Measurements from ENCODE around the gene DGKB. TPM values are rescaled to one million over a fixed set of nuclear protein-coding genes. Genes with fewer than 3 reads are reported as not detected.

DGKB gene
- total RNA-seq, result 0.35 TPM
- long read RNA-seq, result 0 reads

DNA sequence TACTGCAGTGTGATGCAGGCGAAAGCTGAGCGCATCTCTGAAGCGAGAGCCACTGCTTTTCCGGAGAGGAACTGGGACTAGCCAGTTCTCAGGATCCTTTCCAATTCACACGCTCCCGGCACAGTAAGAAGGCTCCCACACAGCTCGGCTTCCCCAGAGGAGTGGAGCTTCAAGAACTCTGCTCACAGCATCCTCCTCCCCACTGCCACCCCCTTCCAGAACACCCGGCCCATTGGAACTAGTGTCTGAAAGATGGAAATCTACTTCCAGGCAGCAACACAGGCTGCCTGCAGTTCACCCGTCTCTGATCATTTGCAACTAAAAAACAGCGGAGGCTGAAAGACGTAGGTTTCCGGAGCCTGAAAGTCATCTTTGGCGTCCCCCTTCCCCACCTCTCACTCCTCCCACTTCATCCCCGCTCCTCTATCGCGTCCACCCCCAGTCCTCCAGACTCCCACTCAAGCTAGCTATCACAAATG is at the start of gene DGKB:
DGKB (minus strand) TSS at position 163 of the 479 bp plus-strand sequence.
- no peak for DNase-seq (ENCODE audit: low spot score)

DNA sequence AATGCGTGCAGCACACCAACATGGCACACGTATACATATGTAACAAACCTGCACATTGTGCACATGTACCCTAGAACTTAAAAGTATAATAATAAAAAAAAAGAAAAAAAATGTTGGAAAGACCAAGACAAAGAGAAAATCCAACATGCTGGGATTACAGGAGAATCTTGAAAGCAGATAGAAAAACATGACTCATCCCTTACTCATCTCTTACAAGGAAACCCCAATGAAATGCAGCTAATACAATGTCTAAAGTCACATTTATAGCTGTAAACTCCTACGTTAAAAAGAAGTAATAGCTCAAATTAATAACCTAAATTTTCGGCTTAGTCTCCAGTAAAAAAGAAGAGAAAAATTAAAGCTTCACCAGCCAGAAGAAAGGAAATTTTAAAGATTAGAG is 47.5 kb upstream of the DGKB start:
- DNase-seq (ENCODE audit: low spot score), result no peak

DNA sequence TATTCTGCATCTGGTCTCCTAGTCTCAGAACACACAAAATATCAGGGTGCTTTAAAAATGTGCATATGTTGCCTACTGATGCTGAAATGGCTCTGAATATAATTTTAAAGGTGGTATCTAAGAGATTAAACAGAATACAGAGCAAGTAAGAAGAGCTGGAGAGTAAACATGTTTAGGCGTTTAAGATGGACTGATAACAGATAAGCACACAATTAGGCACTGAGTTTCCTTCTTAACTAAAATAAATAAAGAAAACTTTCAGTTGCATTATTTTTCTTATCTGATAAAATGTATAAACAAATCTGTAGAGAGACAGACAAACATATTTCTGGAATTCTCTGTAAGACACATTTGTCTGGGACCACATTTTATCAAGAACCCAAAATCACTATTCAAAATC is 35.6 kb upstream of the DGKB start:
- no peak for DNase-seq (ENCODE audit: low spot score)

- DNase-seq (ENCODE audit: low spot score), result no peak
Observed at GRCh38 chr7:14937581-14937980, 35.0 kb upstream of the DGKB start.

GRCh38 chr7:14936554-14936953 is 34.0 kb upstream of the DGKB start:
- no peak for DNase-seq (ENCODE audit: low spot score)

DNA sequence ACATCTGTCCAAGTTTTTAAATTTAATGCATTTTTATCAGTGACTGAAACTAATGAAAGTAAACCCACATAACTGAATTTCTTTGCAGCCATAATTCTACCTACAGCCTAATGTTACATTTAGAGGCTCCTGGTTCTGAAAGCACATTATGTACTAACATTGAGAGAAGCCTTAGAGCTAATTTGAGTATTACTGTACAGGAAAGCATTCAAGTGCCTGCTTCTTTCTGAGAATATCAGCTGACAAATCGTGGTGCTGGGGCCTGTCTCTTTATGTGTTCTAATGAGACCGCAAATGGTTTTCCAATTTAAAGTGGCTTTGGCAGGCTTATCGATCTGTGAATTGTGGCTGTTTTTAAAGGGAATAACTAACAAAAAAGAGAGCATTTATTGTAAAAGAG is 32.3 kb upstream of the DGKB start:
- no peak for DNase-seq (ENCODE audit: low spot score)

DNA sequence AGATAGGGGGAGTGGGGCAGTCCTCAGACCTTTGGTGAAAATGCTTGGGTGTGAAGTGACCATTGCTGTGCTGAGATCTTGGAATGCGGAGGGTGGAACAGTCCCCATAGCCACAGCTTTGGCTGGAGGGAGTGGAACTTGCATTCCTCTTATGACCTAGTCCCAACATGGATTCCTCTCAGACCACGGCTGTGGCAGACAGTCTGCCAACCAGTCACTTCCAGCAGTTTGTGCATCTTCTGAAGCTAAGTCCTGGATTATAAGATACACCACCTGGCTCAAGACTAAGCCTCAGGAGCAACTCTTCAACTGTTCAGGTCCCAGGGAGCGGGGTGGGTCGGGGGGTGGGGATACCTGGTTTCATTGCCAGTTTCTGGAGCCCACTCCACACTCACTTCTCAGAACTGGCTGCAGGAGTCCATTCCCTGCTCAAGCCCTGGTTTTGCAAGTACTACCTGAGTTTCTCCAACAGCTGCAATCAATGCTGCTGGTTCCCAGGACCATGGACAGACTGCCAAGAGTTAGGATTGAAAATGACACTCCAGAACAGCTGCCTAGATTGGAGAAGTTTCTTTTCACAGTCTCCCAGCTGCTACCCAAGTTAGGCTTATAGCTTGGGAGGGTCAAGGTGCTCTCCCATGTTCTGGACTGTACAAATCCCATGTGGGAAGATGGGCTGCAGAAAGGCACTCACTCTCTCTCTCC is 29.1 kb upstream of the DGKB start:
- DNase-seq (ENCODE audit: low spot score), result no peak

DNA sequence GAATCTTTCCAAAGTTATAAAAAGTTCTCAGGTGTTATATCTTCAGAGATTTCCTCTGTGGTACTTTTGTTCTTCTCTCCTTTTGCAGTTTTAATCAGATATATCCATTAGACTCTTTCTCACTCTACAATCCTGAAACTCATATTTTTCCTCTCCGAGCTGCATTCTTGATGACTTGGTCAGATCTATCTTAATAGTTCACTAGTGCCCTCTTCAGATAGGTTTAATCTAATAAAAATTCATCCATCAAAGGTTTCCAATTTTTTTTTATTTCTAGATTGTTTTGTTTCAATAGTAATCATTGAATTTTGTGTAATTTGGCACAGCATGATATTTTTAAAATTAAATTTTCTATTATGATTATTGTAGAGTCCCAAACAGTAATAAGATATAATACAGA is 21.8 kb upstream of the DGKB start:
- no peak for DNase-seq (ENCODE audit: low spot score)

DNA sequence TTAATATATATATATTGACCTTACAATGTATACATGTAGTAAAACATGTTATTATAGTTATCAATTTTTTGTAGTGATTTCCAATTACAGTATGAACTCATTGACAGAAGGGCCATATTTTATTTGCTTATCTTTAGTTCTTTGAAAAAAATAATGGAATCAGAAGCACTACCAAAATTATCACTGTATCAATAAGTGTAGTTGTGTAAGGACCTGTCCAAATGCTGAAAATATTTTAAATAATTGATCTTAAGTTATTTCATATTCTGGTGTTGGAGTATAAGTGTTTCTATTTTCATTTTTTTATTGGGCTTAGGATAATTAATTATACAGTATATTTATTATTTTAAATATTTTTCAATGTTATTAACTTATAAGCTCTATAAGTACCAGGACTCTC is 8.5 kb upstream of the DGKB start:
- DNase-seq (ENCODE audit: low spot score), result no peak

GRCh38 chr7:14908697-14909096 is 6.1 kb upstream of the DGKB start:
- DNase-seq (ENCODE audit: low spot score), result no peak

- no peak for DNase-seq (ENCODE audit: low spot score)
Observed at GRCh38 chr7:14905764-14906163, 3.2 kb upstream of the DGKB start.

DNA sequence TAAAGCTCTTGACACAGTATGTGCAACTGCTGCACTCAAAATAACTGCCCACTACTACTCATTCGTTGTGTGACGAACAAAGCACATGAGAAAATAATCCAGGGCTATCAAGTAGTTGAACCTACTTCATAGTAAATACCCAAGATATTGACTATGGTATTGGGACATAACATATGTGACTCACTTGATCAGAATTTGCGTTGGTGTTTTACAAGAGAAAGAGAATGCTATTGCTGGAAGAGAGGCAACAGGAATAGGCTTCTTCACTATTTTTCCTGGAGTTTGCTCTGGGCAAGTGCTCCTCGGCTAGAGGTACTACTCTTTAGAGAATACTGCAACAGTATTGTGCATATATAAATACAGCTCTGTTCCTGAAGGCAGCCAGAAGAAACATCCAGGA is 2.5 kb downstream of the DGKB start:
- no peak for DNase-seq (ENCODE audit: low spot score)

DNA sequence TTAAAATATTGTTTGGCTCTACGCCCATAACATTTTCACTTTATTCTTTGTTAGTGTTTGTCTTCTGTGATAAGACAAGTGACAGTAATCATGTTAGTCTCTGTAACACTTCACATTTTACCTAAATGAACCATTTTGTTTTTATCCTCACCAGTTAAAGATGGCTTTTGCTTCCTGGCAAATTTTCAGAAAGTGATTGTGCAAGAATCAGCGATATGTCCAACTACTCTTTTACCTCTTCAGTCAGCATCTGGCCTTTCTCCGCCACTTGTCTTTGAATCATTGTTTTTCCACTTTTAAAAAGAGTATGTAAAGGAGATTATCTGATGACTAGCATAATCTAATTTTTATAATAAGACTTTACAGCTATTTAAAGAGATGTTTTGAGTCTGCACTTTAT is 3.5 kb downstream of the DGKB start:
- no peak for DNase-seq (ENCODE audit: low spot score)

DNA sequence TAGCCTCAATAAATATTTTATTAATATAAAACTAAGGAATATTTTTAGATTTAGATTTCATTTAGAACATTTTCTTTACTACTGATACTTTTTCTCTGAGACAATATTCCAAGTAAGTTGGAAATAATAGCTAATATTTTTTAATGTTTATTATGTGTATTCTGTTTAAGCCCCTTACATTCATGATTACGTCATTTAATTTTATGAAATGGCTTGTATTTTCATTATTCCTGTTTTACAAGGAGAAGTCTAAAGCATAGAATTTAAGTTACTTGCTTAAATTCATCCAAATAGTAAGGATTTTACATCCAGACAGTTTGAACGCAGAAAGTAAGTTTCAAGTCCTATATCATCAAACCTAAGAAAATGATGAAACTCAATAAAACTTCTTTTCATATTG is 6.1 kb downstream of the DGKB start:
- no peak for DNase-seq (ENCODE audit: low spot score)

GRCh38 chr7:14894826-14895225 is 7.7 kb downstream of the DGKB start:
- DNase-seq (ENCODE audit: low spot score), result no peak

GRCh38 chr7:14892961-14893360 is 9.6 kb downstream of the DGKB start:
- no peak for DNase-seq (ENCODE audit: low spot score)

DNA sequence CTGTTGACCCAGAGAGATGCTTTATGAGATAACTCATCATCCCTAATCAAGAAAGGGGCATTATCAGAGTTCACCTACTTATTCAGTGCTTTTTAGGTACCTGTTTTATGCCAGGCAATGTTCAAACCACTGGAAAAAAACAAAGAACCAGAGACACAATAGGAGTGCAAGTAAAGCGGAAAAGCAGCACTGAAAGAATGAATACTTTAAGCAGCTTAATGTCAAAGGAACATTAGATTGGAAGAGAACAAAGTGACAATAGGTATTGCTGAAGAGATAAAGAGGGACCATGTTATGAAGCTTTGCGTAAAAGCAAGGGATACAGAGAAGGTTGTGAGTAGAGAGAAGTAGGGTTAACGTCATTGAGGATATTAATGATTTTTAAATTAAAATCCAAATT is 11.3 kb downstream of the DGKB start:
- no peak for DNase-seq (ENCODE audit: low spot score)

GRCh38 chr7:14888962-14889361 is 13.6 kb downstream of the DGKB start:
- no peak for DNase-seq (ENCODE audit: low spot score)

DNA sequence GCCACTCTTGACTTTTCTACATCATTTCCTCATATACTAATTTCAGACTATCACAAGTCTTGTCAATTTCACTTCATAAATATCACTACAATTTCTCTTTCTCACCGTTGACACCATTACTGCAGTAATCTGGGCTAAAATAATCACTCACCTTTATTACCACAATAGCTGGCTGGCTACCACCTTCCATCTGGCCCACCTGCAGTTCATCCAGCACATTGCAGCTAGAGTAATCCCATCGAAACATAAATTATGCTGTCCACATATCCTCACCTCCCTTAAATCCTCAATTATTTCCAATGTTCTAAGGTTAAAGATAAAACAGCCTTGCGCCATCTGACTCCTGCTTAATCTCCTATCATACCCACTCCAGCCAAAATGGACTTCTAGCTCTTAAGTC is 16.0 kb downstream of the DGKB start:
- DNase-seq (ENCODE audit: low spot score), result no peak

DNA sequence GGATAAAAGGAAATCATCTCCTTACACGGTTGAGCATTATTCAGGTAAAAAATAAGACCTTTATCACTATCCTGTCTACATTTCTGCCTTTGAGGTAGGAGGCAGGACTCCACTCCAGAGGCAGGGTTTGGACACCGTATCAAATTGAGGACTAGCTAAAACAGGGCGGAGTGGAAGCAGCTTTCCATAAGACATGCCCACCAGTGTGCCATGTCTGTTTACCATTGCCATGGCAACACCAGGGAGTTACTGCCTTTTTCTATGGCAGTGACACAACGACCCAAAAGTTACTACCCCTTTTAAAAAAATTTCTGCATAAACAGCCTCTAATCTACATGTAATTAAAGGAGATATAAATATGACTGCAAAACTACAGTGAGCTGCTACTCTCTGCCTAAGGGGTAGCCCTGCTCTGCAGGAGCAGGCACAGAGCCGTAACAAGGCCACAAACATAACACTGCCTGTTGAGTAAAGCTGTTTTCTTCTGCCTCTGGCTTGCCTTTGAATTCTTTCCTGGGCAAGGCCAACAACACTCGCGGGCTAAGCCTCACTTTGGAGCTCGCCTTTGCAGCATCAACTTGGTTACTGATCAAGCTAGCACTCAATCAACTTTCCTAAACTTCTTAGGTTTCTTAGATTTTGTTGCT is 26.5 kb downstream of the DGKB start:
- no peak for DNase-seq (ENCODE audit: low spot score)

GRCh38 chr7:14871880-14872279 is 30.7 kb downstream of the DGKB start:
- no peak for DNase-seq (ENCODE audit: low spot score)

DNA sequence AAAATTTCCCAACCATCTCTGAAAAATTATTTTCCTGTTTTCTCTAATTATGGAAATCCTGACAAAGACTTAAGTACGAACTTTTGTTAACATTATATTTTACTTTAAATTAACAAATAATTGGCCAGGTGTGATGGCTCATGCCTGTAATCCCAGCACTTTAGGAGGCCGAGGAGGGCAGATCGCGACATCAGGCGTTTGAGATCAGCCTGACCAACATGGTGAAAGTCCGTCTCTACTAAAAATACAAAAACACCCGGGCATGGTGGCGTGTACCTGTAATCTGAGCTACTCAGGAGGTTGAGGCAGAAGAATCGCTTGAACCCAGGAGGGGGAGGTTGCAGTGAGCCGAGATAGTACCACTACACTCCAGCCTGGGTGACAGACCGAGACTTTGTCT is 32.2 kb downstream of the DGKB start:
- no peak for DNase-seq (ENCODE audit: low spot score)

DNA sequence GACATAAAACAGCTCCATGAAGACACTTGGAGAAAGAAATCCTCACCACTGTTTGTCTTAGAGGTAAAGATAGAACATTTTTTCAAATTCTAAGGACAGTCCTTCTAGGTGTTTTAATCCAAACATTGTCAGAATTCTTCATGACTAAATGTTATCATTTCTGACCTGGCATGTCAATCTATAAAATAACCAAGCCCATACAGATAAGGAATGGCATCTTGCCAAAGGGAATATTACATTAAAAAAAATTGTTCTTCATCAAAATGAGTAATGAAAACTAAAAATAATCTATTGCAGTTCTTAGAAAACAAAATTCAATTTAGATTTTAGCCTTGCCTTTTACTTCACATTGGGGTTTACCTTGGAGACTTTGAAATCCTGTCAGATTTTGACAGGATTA is 33.6 kb downstream of the DGKB start:
- DNase-seq (ENCODE audit: low spot score), result no peak

Measured in mesenteric fat pad (tissue), 1 donor.